22Rv1 (cell line): ENCODE measurements around the gene ARHGAP21.

Experiments
- H3K27ac ChIP-seq: fragments of 450-650 bp; 2 replicates; pipeline ENCODE4 v1.5.1; 2017
- CTCF ChIP-seq: fragments of 450-650 bp; IDR thresholded peaks from 2 replicates; pipeline ENCODE4 v1.5.1; 2017; ENCODE audit warnings: mild to moderate bottlenecking
- ZFX ChIP-seq: fragments of 450-650 bp; IDR thresholded peaks from 2 replicates; pipeline ENCODE4 v1.6.1; 2017; ENCODE audit warnings: antibody characterized with exemption, borderline replicate concordance

Gene ARHGAP21

GRCh38 chr10:24569828-24570657 is 153.6 kb downstream of the ARHGAP21 start:
- TF ChIP-seq CTCF (no peak), ZFX (no peak)
- no peak overlapping the region for H3K27ac ChIP-seq

GRCh38 chr10:24569330-24569796 is 154.3 kb downstream of the ARHGAP21 start:
- TF ChIP-seq ZFX (no peak), CTCF (no peak)
- H3K27ac ChIP-seq, result no peak overlapping the region

- no peak for TF ChIP-seq CTCF
- TF ChIP-seq ZFX, result no peak
- no peak overlapping the region for H3K27ac ChIP-seq
These were observed 155.6 kb downstream of the ARHGAP21 start for GRCh38 chr10:24568042-24568441.

GRCh38 chr10:24561453-24561852 is 162.2 kb downstream of the ARHGAP21 start:
- no peak for TF ChIP-seq ZFX
- TF ChIP-seq CTCF, result no peak
- no peak overlapping the region for H3K27ac ChIP-seq

- no peak overlapping the region for H3K27ac ChIP-seq
- TF ChIP-seq ZFX (no peak), CTCF (peak; percentile 82)
These were observed 166.6 kb downstream of the ARHGAP21 start for GRCh38 chr10:24556750-24557742.

GRCh38 chr10:24556126-24556749 is 167.4 kb downstream of the ARHGAP21 start:
- no peak overlapping the region for H3K27ac ChIP-seq
- no peak for TF ChIP-seq CTCF
